AG09319 (cell line): ENCODE results near the gene TMED8.

Source experiments
- DNase-seq: peaks from one replicate; pipeline ENCODE4 v3.0.0-alpha.2; 2010; ENCODE audit warnings: low read depth; ENCODE audit errors: extremely low read depth
- CTCF ChIP-seq: IDR thresholded peaks from 2 replicates; pipeline ENCODE4 v1.5.1; 2011; ENCODE audit warnings: low read depth, mild to moderate bottlenecking, inconsistent platforms, low read length, moderate library complexity

The TMED8 gene

GRCh38 chr14:77306416-77306815 is 70.5 kb downstream of the TMED8 start:
- no peak for TF ChIP-seq CTCF
- no peak for DNase-seq

GRCh38 chr14:77305696-77306095 is 71.2 kb downstream of the TMED8 start:
- no peak for TF ChIP-seq CTCF
- no peak for DNase-seq

- no peak for TF ChIP-seq CTCF
- DNase-seq = peak; percentile 66
Measured at GRCh38 chr14:77303417-77304156, 73.3 kb downstream of the TMED8 start.

GRCh38 chr14:77302926-77303325 is 74.0 kb downstream of the TMED8 start:
- no peak for DNase-seq

GRCh38 chr14:77301103-77301502 is 75.8 kb downstream of the TMED8 start:
- DNase-seq = peak; percentile 54
- peak; percentile 94 for TF ChIP-seq CTCF

More at GRCh38 chr14:77302926-77303325, 74.0 kb downstream of the TMED8 start:
- TF ChIP-seq CTCF = no peak

- DNase-seq = no peak
- TF ChIP-seq CTCF = no peak
Measured at GRCh38 chr14:77299771-77300170, 77.1 kb downstream of the TMED8 start.

- TF ChIP-seq CTCF = no peak
- DNase-seq = no peak
Measured at GRCh38 chr14:77296906-77297305, 80.0 kb downstream of the TMED8 start.
